Liver (tissue), 9 donors: Measurements from ENCODE around the gene CEACAM16. TPM values are rescaled to one million over a fixed set of nuclear protein-coding genes. Genes with fewer than 3 reads are reported as not detected.

Source experiments
- DNase-seq: peaks from one replicate; pipeline ENCODE4 v3.0.0-alpha.2; 2017; ENCODE audit warnings: low spot score
- H3K27ac ChIP-seq, 2 donors: one replicate each; pipeline ENCODE4 v1.7.0; 2013; ENCODE audit warnings: inconsistent platforms in 2 of 2, low read length in 2 of 2, control low read depth in 1 of 2, low read depth in 1 of 2, mild to moderate bottlenecking in 1 of 2
- H3K27me3 ChIP-seq, 4 donors: one replicate each; pipeline versions ENCODE4 v1.6.1 to v1.7.0; 2013; ENCODE audit warnings: low read length in 3 of 4, inconsistent platforms in 1 of 4, mild to moderate bottlenecking in 1 of 4, moderate library complexity in 1 of 4; ENCODE audit not compliant: control insufficient read depth in 4 of 4, insufficient read depth in 4 of 4
- H3K36me3 ChIP-seq, 4 donors: one replicate each; pipeline versions ENCODE4 v1.6.1 to v1.7.0; 2013; ENCODE audit warnings: low read length in 3 of 4, mild to moderate bottlenecking in 3 of 4, low read depth in 1 of 4, moderate library complexity in 1 of 4; ENCODE audit not compliant: control insufficient read depth in 4 of 4, insufficient read depth in 3 of 4
- H3K4me1 ChIP-seq, 4 donors: one replicate each; pipeline versions ENCODE4 v1.6.1 to v1.7.0; 2013; ENCODE audit warnings: low read length in 3 of 4, mild to moderate bottlenecking in 3 of 4, moderate library complexity in 1 of 4; ENCODE audit not compliant: control insufficient read depth in 4 of 4, insufficient read depth in 4 of 4
- H3K4me3 ChIP-seq, 3 donors: one replicate each; pipeline versions ENCODE4 v1.6.1 to v1.7.0; 2013; ENCODE audit warnings: low read length in 3 of 3, control low read depth in 1 of 3, low read depth in 1 of 3, mild to moderate bottlenecking in 1 of 3
- H3K9ac ChIP-seq, 2 donors: one replicate each; pipeline ENCODE4 v1.7.0; 2013; ENCODE audit warnings: low read length in 2 of 2, mild to moderate bottlenecking in 2 of 2, moderate library complexity in 2 of 2, control low read depth in 1 of 2, low read depth in 1 of 2
- H3K9me3 ChIP-seq, 4 donors: one replicate each; pipeline versions ENCODE4 v1.6.1 to v1.7.0; 2013; ENCODE audit warnings: low read length in 3 of 4; ENCODE audit not compliant: control insufficient read depth in 4 of 4
- ATF3 ChIP-seq: IDR thresholded peaks from 2 replicates; pipeline ENCODE4 v1.6.1; 2016; ENCODE audit warnings: antibody characterized with exemption
- CTCF ChIP-seq: fragments of 150-350 bp; IDR thresholded peaks from 2 replicates; pipeline ENCODE4 v1.5.1; 2017; ENCODE audit warnings: improper control_type of control experiment, low read depth, low read length; ENCODE audit not compliant: missing input control
- FOXA1 ChIP-seq: IDR thresholded peaks from 2 replicates; pipeline ENCODE4 v1.6.1; 2016; ENCODE audit warnings: antibody characterized with exemption
- HNF4A ChIP-seq, 2 donors: conservative IDR thresholded peaks; 2 replicates each; pipeline ENCODE4 v1.6.1; 2016; ENCODE audit warnings: antibody characterized with exemption in 2 of 2, mild to moderate bottlenecking in 2 of 2
- NR2F2 ChIP-seq: IDR thresholded peaks from 2 replicates; pipeline ENCODE4 v1.6.1; 2016; ENCODE audit warnings: antibody characterized with exemption
- RAD21 ChIP-seq, 2 donors: IDR thresholded peaks; 2 replicates each; pipeline ENCODE4 v1.6.1; 2016; ENCODE audit warnings: antibody characterized with exemption in 2 of 2, mild to moderate bottlenecking in 2 of 2
- REST ChIP-seq: IDR thresholded peaks from 2 replicates; pipeline ENCODE4 v1.6.1; 2016; ENCODE audit warnings: antibody characterized with exemption, mild to moderate bottlenecking
- RXRA ChIP-seq, 2 donors: IDR thresholded peaks; 2 replicates each; pipeline ENCODE4 v1.6.1; 2017 to 2018; ENCODE audit warnings: antibody characterized with exemption in 2 of 2, mild to moderate bottlenecking in 1 of 2
- YY1 ChIP-seq: IDR thresholded peaks from 2 replicates; pipeline ENCODE4 v1.6.1; 2016; ENCODE audit warnings: antibody characterized with exemption, mild to moderate bottlenecking
- ZBTB33 ChIP-seq: IDR thresholded peaks from 2 replicates; pipeline ENCODE4 v1.6.1; 2016; ENCODE audit warnings: antibody characterized with exemption
- WGBS: extraction: QIAGEN DNeasy Blood & Tissue Kit; methylation state at CpG from one replicate; pipeline ENCODE4 v1.1.7; 2013; 5-methylcytosine and 5-hydroxymethylcytosine counted together
- polyA plus RNA-seq, 2 donors: library from polyadenylated mRNA; stranded (reverse) in 1 of 2; unstranded in 1 of 2; fragments of 200-250 nt in 1 of 2; fragments of >200 nt in 1 of 2; fragmentation: Nextera tagmentation in 1 of 2; extraction: Ambion mirVana in 1 of 2; gene quantifications; one replicate each; pipeline versions ENCODE4 v1.2.1 to v1.2.3, GENCODE V29; 2013 to 2015
- total RNA-seq, 2 donors: library from RNA; depleted of rRNA; stranded (reverse); fragments of >200 nt; gene quantifications; one replicate each; pipeline ENCODE4 v1.2.3, GENCODE V29; 2014
- donor health status: healthy.
- donor health status: healthy.
- donor health status: healthy.
- donor health status: healthy.
- donor health status: healthy.

CEACAM16 gene
- total and polyA plus RNA-seq, 4 donors: 0.09 TPM; not detected in 3

- TF ChIP-seq FOXA1: no peak
- TF ChIP-seq ATF3: no peak
- TF ChIP-seq NR2F2: no peak
- no peak for TF ChIP-seq RXRA (IDR thresholded peaks at IDR 0.05)
- no peak for TF ChIP-seq REST
- TF ChIP-seq ZBTB33: no peak
- no peak for TF ChIP-seq CTCF
- no peak overlapping the region for H3K4me3 ChIP-seq
- WGBS: 91% methylated on average over 7 of the region's 7 CpGs
- no peak for DNase-seq
- H3K36me3 ChIP-seq: peaks cover 0 to 2% (median under 1%) of the 10 kb centered on the region in 4 donors
- no peaks in the 10 kb centered on the region for H3K27me3 ChIP-seq
- no peak overlapping the region for H3K9ac ChIP-seq
- H3K9me3 ChIP-seq: no peaks in the 10 kb centered on the region
- H3K4me1 ChIP-seq: peaks cover 12 to 31% (median 23%) of the 10 kb centered on the region in 4 donors
- H3K27ac ChIP-seq: no peak overlapping the region
Measured at GRCh38 chr19:44687888-44688287, 11.1 kb upstream of the CEACAM16 start.

GRCh38 chr19:44689290-44690130 is 9.4 kb upstream of the CEACAM16 start:
- 38% methylated on average over 11 of the region's 11 CpGs for WGBS
- Histone ChIP-seq H3K9ac (no peak overlapping the region), H3K27ac (peak overlapping the region; percentile 45 to 46), H3K4me3 (no peak overlapping the region), H3K36me3 (no peaks in the 10 kb centered on the region), H3K4me1 (peaks cover 18 to 40% (median 33%) of the 10 kb centered on the region in 4 donors), H3K9me3 (no peaks in the 10 kb centered on the region), H3K27me3 (no peaks in the 10 kb centered on the region)
- peak; percentile 82 for DNase-seq
- TF ChIP-seq RAD21 (IDR thresholded peaks at IDR 0.05) (peak; percentile 86 to 88), YY1 (no peak), HNF4A (conservative IDR thresholded peaks at IDR 0.05) (peak in 1 of 2 donors; percentile 7), CTCF (peak; percentile 86)
